Endometrial microvascular endothelial cells (primary cell): Measurements from ENCODE around the gene PRKAB2. TPM values are rescaled to one million over a fixed set of nuclear protein-coding genes. Genes with fewer than 3 reads are reported as not detected.
"Not testable (repeated sequence)": the region's sequence is repeated elsewhere in the genome, so short reads cannot be mapped to it uniquely, and the experiment has no call there.

Experiments
- in situ Hi-C: cut with HindIII; loops from 2 replicates; pipeline ENCODE4 v1.10.0; 2017; ENCODE audit warnings: low sequenced_read_pairs, low pct_unique_long_range_greater_than_20kb; ENCODE audit errors: inconsistent ontology term
- total RNA-seq: library from RNA; depleted of rRNA; stranded (reverse); fragments of >200 nt; gene quantifications from one replicate; pipeline ENCODE4 v1.2.3, GENCODE V29; 2015; ENCODE audit errors: inconsistent ontology term

Gene PRKAB2
- total RNA-seq, 1 donor from 2014 or later = 5.7 TPM

DNA sequence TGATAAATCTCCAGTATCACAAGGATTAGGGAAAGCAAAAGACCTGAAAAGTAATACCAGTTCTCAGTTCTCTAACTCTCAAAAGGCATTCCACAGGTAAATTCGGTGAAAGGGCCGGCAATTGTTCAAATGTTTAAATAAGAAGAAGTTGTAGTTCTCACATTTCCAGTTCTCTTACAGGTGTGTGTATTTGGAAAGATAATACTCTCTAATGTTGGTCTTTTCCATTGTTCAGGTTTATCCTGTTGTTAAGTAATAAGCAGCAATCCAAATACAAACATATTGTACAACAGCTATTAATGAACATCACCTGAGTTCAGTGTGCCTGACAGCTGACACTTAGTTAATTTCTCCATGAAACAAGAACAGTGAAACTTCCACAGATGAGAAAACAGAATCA lies 13.2 kb upstream of the PRKAB2 start:
- in situ Hi-C loops = no loop called here

DNA sequence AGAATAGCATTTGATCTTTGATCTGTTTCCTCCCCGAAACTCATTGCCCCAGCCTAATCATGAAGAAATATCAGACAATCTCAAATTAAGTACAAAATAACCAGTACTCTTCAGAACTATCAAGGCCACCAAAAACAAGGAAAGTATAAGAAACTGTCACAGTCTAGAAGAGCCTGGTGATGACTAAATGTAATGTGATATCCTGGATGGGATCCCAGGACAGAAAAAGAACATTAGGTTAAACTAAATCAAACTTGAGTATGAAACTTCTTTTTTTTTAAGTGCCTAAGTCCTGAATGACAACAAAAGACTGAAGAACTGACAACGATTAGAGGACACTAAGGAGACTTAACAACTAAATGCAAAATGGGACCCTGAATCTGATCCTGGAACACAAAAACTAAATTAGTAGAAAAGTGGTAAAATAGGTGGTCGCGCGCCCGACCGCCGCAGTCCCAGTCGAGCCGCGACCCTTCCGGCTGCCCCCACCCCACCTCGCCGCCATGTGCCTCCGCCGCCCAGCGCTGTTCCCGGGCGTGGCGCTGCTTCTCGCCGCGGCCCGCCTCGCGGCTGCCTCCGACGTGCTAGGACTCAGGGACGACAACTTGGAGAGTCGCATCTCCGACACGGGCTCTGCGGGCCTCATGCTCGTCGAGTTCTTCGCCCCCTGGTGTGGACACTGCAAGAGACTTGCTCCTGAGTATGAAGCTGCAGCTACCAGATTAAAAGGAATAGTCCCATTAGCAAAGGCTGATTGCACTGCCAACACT lies 5.5 kb upstream of the PRKAB2 start:
- in situ Hi-C loops = no loop called here

DNA sequence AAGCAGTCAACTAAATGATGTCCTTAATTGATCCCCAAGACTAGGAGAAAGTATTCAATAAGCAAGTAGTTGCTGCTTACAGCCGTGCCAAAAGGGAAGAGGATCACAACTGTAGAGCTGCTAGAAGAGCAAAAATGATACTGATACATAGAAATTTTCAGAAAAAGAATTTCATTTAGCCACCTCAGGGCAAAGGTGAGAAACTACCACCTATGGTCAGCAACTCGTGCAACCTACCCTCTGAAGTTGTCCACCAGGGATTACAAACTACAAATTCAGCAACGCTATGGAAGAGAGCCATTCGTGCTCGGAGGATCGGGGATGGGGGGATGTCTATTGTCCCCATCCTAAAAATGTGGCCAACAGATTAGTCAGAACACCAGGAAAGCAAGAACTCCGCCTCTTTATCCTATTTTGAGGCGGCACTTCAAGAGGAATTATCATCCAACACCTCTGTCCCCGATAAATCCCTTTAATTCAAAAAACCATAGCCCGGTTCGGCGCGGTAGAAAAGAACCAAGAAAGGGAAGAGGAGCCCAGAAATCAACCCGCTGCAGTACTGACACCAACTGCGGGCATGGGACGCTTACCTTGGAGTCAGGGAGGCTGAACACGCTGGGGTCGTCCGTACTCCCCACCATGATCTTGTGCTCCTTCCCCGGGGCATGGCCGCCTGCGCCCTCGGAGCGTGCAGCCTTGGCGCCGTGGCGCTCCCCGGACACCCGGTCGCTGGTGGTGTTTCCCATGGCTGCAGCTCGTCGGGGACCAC lies 687 bp downstream of the PRKAB2 start:
- in situ Hi-C loops = no loop called here

DNA sequence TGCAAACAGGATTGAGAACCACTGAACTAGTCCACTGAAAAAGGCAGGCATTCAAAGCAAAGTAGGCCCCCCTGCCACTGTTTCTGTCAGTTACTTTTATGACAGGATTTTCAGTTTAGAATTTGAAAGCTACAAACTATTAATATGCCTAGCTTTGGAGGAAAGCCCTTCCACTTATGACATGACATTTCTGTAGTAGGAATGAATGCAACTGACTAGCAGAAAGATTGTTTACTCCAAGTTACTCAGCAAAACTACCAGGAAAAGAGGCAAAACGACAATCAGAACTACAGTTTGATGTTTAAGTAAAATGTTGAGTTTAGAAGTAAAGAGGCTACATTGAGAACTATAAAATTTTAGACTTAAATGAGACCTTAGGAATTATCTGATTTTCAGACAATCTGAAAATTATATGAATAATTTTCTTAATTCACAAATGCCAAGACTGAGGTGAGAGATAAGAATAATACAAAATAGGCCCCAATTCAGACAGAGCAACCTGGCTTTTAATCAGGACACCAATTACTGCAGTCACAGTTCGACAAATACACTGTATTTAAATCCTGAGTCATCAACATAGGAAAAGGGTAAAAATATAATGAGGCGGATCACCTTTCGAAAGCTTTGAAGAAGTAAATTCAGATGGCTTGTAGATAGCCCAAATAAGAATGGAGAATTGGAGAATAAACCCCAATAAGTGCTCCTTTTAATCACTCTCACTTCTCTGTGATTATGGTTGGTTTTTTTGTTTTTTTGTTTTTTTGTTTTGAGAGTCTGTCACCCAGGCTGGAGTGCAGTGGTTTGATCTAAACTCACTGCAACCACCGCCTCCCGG lies 2.2 kb downstream of the PRKAB2 start:
- in situ Hi-C loops = no loop called here

DNA sequence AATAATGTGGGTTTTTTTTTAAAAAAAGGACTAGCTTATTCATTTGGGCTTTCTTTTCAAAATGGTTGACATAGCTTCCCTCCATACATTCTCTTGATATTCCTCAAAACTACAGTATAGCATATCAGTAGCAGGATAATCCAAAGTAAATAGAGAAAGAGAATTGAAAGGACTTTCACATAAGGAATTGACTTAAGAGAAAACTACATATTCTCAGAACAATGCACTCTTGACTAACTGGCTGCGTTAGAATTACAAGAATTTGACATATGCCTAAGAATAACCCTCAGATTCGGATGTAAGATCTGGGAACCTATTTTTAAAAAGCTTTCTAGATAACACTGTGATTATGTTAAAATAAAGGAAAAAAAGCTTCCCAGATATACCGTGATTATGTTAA lies 3.1 kb downstream of the PRKAB2 start:
- in situ Hi-C loops = no loop called here

DNA sequence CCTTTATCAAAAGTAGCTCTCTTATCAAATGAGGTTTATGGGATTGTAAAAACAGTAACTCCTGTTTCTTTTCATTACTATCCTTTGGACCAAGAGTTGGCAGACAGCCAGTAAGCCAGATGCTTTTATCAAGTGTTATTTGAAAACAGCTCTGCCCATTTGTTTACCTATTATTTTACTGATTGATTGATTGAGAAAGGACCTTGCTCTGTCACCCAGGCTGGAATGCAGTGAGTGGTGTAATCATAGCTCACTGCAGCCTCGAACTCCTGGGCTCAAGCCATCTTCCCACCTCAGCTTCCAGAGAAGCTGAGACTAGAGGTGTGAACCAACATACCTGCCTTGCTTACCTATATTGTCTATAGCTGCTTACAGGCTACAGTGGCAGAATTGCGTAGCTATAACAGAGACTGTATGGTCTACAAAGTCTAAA lies 3.6 kb downstream of the PRKAB2 start:
- in situ Hi-C loops = no loop called here

DNA sequence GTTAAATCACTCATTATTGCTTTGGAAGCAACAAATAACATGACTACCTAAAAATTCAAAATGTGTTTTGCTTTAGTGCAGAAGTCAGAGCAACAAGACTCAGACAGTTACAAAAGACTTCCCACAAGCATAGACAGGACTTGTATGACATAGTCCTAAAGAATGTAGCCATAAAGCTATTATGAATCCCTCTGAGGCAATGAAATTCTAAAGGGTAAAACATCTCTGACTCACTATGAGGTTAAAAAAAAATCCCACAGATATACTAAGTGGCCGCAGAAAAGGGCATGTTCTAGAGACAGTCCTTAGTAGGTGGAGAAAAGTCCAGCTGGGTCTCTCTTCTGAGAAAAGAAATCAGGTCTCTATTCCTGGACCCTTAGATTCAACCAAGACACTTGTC lies 4.9 kb downstream of the PRKAB2 start:
- in situ Hi-C loops = no loop called here

DNA sequence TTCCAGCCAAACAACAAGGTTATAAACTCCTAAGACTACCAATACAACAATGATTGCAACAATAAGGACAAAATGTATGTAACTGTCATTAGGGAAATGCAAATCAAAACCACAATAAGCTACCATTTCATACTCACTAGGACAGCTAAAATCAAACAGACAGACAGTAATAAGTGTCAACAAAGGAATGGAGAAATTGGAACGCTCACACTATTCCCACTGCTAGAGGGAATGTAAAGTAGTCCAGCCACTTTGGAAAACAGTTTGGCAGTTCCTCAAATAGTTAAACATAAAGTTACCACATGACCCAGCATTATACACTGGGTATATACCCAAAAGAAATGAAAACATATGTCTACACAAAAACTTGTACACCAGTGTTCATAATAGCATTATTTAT lies 9.3 kb downstream of the PRKAB2 start:
- in situ Hi-C loops = no loop called here

DNA sequence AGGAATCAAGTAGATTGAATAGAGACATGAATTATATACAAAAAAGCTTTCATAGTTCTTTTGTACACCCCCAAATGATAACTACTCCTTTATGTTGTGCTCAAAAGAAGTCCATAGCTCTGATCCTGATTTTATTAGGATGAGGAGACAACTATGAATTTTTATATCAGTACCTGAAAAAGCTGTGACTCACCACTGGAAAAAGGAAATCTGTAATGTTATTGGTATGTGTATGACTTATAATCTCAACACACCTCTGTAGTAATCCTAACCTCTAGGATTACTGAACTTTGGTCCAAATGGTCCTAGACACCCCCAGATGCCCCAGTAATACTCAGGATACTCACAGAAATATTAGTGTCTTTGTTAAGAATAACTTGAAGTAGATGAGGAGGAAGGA lies 10.2 kb downstream of the PRKAB2 start:
- in situ Hi-C loops = no loop called here

DNA sequence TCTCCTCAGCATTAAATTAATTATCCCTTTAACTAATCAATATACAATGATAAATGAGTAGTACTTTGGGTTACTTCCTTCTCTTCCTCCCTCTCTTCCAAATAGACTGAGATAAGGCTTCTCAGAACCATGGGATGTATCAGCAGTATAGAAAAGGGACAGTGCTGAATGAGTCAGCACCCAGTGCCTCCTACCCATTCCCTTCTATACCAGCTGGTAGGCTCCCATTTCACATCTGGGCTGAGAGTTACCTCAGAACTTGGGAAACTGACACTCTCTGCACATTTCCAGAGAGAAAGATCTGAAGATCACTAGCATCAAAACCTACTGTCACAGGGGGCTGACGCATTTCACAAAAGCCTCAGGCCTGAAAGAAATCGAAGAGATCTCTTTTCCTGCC lies 15.2 kb downstream of the PRKAB2 start:
- in situ Hi-C loops = not testable (repeated sequence)

DNA sequence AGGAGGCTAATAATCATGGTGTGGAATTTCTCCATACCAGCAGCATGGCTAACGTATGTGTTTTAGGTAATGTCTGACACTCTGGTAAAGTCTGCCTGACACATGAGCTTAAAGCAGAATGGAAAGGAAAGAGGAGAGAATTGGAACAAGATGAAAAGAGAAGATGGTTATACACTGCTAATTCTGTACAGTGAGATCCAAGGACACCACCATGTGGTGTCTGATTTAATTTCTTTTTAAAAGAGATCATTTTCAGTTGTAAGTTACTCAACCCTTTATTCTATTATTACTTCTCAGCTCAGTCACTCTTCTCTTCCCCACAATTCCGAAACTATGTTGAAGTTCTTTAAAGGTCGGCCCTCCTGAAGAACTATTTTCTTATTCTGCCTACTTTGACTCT lies 15.6 kb downstream of the PRKAB2 start:
- in situ Hi-C loops = no loop called here

DNA sequence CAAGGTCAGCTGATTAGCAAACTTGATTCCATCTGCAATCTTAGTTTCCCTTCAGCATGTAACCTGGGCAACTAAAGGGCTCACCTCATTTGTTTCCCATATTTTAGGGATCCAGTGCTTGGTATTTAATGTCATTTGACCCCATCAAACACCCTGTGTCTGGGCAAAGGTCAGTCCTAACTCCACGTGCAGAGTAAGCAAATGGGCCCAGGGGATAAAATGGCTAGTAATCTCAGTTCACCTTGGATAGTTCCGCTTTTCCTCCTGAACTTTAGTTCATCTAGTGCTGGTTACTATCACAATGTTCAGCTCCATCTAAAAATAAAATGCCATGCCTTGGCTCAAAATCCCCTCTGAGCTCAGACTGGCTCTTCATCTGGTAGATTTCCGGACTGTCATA lies 19.5 kb downstream of the PRKAB2 start:
- in situ Hi-C loops = no loop called here

DNA sequence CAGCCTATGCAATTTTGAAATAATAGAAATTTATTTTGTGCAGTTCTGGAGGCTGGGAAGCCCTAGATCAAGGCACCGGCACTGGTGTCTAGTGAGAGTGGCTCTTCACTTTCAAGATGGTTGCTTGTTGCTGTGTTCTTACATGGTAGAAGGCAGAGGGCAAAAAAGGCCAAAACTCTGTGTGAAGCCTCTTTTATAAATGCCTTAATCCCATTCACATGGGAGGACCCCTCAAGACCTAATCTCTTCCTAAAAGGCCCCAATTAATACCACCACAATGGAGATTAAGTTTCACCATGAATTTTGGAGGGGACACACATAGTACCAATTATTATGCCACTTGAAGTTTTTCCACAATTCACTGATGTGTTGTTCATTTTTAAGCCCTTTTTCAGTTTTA lies 21.0 kb downstream of the PRKAB2 start:
- in situ Hi-C loops = no loop called here

DNA sequence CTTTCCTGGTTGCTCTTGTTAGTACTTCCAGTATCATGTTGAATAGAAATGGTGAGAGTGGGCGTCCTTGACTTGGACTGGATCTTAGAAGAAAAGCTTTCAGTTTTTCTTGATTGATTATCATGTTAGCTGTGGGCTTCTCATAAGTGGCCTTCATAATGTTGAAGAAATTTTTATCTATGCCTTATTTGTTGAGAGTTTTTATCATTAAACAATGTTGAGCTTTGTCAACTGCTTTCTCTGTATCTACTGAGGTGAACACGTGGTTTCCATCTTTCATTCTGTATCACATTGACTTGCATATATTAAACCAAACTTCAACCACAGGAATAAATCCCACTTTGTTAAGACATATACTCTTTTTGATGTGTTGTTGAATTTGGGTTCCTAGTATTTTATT lies 29.4 kb downstream of the PRKAB2 start:
- in situ Hi-C loops = no loop called here

DNA sequence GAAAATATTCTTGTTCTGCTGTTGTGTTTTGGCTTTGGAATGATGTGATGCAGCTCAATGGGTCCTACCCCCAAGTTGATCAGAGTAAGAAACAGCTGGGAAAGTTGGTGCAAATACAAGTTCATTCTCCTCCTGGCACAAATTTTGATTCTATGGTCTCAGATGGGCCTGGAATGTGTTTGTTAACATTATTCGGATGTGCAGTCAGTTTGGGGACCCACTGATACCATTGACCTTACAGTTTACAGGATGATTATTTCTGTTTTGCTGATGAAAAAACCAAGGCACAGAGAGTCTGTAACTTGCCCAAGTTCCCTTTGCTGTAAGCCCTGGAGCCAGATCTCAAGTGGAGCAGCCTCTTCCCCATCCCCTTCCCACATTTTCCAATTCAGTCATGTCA lies 41.5 kb downstream of the PRKAB2 start:
- in situ Hi-C loops = not testable (repeated sequence)

DNA sequence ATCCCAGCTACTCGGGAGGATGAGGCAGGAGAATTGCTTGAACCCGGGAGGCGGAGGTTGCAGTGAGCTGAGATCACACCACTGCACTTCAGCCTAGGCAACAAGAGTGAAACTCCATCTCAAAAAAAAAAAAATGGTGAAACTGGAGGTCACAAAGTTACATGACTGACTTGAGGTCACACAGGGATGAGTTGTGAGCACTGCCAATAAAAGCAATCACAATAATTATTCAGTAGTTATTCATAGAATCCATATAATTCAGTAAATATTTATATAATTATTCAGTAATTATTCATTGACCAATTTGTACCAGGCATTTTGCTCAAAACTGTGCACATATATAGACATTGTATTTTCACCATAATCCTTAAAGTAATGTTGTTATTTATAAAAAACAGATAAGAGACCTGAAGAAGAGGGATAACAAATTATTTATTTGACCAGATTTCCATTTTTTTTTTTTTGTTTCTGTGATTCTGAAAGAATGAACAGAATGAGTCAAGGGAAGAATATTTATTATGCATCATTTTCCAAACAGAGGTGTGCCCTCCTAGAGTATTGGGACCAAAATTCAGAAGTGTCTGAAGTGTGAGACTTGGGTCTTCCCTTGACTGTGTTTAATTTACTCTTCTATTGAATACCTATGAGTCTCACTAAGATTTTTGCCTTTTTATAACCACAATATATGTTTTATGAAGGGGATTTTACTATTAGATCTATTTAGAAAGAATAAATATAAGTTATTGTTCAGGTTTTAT lies 43.0 kb downstream of the PRKAB2 start:
- in situ Hi-C loops = no loop called here

DNA sequence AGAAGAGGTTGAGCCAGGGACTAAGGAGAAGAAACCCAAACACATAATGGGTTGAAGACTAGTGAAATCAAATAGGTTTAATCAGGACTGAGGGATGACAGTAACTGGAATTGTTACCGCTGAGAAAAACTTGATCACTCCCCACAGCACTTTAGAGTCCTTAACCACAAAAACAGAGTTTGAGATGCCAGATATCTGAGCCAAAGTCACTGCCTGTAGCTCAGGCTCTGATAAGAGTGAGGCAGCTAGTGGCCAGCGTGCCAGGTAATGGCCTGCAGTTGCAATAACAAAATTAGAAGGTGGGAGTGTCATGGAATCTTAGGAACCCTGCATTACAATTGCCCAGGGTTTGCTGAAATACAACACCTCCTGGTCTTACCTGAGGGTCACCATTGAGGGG lies 48.0 kb downstream of the PRKAB2 start:
- in situ Hi-C loops = no loop called here

DNA sequence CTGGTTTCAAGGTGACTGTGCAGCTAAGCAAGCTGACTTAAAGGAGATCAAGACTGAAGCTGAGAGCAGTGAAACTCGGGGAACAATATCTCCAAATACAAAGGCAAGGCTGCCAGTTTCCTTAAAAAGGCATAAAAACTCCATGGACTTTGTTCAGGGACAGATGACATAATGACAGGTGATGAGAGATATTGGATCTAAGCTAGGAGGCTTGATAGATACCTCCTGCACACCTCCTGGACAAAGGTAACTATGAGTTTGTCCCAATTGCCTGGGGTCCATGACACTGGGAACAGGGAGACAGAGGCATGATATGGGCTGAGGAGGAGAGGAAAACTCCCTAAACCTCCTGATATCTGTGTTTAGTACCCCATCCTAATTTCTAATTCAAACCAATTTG lies 55.2 kb downstream of the PRKAB2 start:
- in situ Hi-C loops = no loop called here

DNA sequence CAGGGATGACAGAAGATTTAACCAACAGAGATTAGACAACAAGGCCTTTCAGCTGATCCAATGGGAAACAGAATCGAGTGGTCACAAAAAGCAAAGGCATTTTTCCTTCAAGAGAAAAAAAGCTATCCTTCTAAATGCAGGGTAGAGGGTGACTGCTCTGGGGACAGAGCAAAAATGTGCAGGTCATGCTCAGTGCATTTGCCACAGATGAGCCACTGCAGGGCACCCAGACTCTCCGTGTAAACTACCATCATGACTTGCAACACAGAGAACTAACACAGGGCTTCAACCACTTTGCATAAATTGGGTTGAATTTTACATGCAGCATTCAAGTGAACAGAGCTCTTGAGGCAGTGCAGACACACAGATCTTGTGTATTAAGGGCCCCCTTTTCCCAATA lies 56.8 kb downstream of the PRKAB2 start:
- in situ Hi-C loops = no loop called here
